Activated T-cell treated with anti-CD3 and anti-CD28 coated beads for 48 hours (primary cell): ENCODE results near the gene ZDHHC18.
"Not testable (repeated sequence)": the region's sequence is repeated elsewhere in the genome, so short reads cannot be mapped to it uniquely, and the experiment has no call there.

Experiments
- DNase-seq: peaks from one replicate; pipeline ENCODE4 v3.0.0-alpha.2; 2020; ENCODE audit warnings: low read depth

Gene ZDHHC18

DNA sequence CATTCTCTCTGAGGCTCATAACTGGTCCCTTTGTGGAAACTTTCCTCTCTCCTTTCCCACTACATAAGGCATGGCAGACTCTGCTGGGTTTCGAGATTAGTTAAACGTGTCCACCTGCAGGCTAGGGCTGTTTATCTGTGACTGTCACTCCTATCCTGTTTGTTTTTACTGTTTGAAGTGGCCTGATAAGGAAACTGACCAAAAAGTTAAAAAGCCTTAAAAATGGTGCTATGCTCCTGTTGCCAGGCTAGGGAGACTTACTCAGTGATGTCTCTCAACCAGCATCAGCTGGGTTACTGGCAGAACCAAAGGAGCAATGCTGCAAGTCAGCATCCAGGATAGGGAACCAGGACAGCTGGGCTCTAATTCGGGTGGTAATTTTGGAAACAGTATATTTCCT lies 34.9 kb upstream of the ZDHHC18 start:
- DNase-seq = no peak

DNA sequence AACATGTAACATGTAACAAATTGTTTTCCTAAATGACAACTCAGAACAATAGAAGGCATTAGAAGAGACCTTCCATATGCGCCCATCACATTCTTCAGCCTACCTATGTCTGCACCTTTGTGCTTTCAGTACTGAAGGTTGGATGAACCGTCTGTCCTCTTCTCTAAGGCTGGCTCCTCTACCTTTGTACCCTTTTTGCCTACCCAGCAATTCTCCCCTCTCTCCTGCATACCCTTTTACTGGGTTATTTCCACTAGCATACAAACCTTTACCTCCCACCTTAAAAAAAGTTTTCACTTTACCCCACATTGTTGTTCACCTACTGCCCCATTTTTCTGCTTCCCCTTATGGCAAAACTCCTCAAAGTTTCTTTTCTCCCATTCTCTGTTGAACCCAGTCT lies 33.6 kb upstream of the ZDHHC18 start:
- DNase-seq = no peak

DNA sequence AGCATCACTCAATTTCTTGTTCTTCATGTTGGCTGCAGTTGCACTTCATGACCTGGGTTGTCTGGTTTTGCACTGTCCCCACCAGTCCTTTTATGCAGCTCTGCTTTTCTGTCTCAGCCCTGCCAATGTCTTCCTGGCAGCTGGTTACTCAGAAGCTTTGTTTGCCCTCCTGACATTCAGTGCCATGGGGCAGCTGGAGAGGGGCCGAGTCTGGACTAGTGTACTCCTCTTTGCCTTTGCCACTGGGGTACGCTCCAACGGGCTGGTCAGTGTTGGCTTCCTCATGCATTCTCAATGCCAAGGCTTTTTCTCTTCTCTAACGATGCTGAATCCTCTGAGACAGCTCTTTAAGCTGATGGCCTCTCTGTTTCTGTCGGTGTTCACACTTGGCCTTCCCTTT lies 32.1 kb upstream of the ZDHHC18 start:
- no peak for DNase-seq

- no peak for DNase-seq
These were observed 28.9 kb upstream of the ZDHHC18 start for GRCh38 chr1:26797627-26798026.

DNA sequence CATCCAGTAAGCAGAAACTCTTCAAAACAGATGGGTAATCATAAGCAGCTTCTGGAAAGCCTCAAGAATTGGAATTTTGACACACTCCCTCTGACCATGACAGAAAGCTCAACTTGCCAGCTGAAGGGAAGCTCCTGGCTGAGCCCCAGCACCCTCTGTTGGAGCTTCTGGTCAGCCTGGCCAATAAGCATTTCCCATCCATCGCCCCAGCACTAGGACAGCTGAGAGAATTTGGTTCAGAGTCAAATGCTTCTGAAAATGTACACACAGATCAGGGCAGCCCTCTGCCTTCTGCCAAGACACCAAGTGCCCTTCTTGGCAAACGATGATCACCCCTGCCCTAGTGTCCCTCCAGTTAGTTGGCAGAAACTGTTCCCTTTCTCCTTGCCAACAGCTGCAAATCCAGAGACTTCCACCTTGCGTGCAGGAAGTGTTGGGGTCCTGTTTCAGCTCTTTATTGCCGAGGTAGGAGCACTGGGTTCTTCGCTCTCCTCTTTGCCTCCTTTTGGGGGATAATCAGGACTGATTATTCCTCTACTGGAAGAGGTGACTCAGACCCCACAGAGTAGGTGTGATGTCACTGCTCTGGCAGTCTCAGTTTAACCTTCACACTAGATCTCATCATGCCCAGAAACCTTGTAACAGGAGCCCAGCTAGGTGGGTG lies 26.9 kb upstream of the ZDHHC18 start:
- DNase-seq = no peak

GRCh38 chr1:26803932-26804331 lies 22.6 kb upstream of the ZDHHC18 start:
- not testable (repeated sequence) for DNase-seq

DNA sequence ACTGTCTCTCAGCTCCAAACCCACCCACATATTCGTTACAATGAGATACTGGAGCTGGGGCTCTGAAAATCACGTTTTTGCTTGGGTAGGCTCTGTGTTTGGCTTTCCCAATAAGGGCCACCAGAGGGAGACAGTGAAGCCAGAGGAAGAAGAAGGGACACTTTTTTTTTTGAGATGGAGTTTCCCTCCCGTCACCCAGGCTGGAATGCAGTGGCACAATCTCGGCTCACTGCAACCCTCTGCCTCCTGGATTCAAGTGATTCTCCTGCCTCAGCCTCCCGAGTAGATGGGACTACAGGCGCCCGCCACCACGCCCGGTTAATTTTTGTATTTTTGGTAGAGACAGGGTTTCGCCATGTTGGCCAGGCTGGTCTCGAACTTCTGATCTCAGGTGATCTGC lies 16.4 kb upstream of the ZDHHC18 start:
- DNase-seq = peak; percentile 58

GRCh38 chr1:26811057-26811456 lies 15.4 kb upstream of the ZDHHC18 start:
- no peak for DNase-seq

- DNase-seq = no peak
These were observed 14.8 kb upstream of the ZDHHC18 start for GRCh38 chr1:26811708-26812107.

- DNase-seq = no peak
These were observed 12.1 kb upstream of the ZDHHC18 start for GRCh38 chr1:26814377-26814776.

DNA sequence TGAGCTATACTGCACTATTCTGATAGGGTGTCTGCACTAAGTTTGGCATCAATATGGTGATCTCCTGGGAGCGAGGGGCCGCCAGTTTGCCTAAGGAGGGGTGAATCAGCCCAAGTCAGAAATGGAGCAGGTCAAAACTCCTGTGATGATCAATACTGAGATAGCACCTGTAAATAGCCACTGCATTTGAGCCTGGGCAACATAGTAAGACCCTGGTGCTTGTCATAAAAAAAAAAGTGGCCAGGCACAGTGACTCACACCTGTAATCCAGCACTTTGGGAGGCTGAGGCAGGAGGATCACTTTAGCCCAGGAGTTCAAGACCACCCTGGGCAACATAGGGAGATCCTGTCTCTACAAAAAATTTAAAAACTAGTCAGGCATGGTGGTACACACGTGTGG lies 11.6 kb upstream of the ZDHHC18 start:
- DNase-seq = no peak

- no peak for DNase-seq
These were observed 5.7 kb upstream of the ZDHHC18 start for GRCh38 chr1:26820784-26821269.

DNA sequence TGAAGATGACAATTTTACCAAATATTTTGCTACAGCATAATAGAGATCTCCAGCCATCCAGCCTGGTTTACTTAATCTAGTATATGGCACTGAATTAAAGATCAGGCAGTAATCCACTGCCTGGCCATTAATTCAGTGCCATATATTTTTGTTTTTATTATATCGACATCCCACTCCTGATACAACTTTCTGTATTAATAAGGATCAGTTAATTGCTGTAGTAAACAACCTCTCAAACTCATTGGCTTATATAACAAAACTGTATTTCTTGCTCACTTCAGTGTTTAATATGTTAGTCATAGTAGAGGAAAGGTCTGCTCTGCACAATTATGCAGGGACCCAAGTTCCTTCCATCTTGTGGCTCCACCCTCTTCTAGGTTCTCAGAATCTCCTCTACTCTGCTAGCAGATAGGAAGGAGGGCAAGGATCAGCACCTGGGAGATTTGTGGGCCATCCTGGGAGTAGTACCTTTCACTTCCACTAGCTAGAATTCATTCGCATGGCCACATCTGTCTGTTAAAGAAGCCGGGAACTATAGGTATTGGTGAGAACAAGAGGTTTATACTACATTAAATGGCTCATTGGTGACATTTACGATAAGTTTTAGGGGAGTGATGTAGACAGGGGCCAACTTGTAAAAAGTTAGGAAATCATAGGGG lies 3.6 kb upstream of the ZDHHC18 start:
- no peak for DNase-seq

DNA sequence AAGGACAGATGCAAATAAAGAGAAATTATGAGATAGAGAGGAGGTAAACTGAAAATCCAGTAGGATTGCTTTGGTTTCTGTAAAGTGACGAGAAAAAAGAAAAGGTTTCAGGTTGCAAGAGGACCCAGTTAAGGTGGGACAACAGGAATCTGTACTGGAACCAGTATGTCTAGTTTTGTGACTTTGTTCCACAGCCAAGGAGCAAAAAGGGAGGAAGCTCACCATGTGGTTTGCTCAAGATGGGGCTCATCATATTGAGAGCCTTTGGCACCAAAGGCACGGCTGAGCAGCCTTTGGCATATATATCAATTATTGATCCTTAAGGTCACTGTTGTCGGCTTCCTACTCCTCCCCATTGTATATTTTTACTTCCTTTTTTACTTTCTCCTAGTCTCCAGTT lies 1.8 kb upstream of the ZDHHC18 start:
- DNase-seq = no peak

GRCh38 chr1:26827106-26827604 lies 667 bp downstream of the ZDHHC18 start:
- no peak for DNase-seq

GRCh38 chr1:26827663-26828062 lies 1.2 kb downstream of the ZDHHC18 start:
- DNase-seq = no peak

GRCh38 chr1:26828411-26828991 lies 2.0 kb downstream of the ZDHHC18 start:
- no peak for DNase-seq

DNA sequence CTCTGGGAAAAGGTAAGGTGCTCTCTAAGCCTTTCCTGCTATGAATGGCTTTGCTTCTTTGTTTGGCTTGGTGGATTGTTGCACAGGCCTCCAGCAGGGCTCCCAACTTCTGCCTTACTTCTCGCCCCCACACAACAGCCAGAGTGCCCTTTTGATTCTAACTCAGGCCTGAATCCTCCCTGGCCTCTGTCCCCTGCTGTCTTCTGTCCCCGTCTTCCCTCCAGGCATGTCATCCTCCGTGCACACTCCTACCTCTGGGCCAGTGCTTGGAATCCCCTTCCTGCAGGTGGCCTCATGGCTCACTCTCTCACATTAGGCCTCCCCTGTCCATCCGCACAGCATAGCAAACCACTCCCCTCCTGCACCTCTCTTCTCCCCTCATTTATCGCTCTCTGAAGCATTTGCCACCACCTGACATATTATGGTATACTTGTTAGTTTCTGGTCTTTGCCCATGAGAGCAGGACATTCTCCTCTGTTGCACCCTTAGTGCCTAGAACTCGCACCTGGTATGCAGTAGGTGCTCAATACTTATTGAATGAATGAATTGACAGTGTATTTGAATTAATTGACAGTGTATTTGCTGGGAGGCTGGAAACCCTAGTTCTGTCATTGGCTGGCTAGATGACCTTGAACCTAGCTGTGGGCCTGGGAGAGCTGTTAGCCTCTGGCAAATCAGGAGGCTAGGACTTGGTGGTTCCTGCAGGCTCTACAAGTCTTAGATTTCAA lies 2.9 kb downstream of the ZDHHC18 start:
- DNase-seq = no peak

- DNase-seq = no peak
These were observed 4.6 kb downstream of the ZDHHC18 start for GRCh38 chr1:26831059-26831458.

GRCh38 chr1:26831546-26832248 lies 5.2 kb downstream of the ZDHHC18 start:
- no peak for DNase-seq

DNA sequence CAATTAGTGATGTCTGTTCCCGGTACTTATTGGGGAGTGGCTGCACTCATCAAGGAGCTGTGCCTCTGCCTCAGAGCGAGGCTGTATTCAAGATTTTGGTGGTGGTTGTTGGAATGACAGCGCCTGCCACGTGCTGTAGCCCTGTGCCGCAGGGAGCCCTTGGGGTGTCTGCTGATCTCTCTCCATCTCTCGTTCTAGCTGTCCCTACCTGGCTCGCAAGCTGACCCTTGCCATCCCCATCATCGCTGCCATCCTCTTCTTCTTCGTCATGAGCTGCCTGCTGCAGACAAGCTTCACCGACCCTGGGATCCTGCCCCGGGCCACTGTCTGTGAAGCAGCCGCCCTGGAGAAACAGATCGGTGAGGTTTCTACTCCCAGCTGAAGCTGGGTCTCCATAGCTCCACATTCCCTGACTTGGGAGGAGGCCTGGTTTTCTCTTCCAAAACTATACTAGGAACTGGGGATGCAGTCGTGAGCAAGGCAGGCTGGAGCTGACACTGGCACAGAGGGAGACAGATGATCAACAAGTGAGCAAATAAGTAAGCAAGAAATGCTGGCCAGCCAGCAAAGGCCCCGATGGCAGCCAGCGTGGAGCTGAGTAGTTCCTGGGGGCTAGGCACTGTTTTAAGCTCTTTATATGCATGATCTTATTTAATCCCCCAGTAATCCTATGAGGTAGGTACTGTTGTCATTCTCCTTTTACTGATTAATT lies 5.9 kb downstream of the ZDHHC18 start:
- no peak for DNase-seq
